GM19452 (cell line): ENCODE measurements around the gene CANX.

Experiments
- ATAC-seq: cut with Tn5 transposase; IDR thresholded peaks from one replicate; pipeline ENCODE4 v1.9.1; 2021; ENCODE audit not compliant: unreplicated experiment

CANX gene

DNA sequence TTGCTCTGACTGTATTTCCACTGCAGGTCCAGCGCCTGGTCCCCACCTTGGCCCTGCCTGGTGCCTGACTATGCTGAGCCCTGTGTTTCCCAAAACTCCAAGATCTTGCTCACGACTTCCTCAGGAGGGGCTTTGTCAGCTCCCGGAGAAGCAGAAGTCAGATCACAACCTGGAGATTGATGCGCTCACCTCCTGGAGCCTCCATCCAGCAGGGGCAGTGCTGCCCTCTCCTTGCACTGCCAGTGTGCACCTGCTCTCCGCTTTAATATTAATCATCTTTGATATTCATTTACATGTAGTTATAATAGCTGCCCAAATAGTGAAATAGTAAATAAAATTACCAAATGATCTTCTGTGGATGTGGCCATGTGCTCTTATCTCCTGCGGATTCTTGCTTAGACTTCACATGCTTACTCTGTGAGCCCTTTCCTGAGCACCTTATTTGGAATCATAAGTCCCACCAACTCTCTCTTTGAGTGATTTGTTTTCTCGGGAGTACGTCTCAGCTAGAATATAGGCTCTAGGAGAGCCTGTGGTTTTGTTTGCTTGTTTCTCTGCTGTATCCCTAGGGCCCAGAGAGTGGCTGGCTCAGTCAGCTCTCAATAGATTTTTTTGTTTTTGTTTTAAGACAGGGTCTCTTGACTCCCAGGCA is 51.2 kb downstream of the CANX start:
- ATAC-seq = no peak

DNA sequence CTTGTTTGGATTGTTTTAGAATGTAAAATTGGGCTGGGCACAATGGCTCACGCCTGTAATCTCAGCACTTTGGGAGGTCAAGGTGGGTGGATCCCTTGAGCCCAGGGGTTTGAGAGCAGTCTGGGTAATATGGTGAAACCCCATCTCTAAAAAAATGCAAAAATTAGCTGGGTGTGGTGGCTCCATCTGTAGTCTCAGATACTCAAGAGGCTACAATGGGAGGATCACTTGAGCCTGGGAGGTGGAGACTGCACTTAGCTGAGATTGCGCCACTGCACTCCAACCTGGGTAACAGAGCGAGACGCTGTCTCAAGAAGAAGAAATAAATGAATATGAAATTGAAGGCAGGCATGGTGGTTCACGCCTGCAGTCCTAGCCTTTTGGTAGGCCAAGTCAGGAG is 55.2 kb downstream of the CANX start:
- no peak for ATAC-seq

DNA sequence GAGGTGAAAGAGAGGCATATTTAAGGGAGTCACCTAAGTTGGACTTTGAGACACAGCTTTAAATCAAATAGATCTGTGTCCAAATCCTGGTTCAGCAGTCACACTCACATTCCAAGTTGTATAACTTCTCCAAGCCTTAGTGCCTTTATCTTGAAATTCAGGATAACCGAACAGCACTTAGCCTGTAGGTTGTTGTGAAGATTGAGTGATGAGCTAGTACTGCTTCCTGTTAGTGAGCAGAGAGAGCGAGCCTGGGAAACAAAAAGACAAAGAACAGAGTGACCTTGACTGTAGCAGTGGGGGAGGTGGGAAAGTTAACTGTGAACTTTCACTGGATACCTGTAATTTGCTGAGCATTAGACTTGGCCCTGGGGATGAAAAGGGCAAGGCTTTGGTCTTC is 56.3 kb downstream of the CANX start:
- ATAC-seq = no peak

DNA sequence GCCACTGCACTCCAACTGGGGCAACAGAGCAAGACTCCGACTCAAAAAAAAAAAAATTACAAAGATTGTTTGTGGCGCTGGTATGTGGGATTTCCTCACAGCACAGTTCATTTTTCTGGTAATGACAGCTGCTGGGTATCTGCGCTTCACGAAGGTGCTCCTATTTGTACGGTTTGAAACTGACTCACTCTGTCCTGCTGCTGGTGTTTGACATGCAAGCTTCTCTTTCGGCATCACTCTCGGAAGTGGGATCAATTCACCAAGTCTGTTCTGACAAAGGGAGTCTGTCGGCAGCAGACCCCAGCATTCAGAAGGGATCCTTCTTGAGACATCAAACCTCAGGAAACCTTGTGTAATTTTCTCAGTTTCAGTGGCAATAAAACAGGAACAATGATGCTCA is 60.2 kb downstream of the CANX start:
- no peak for ATAC-seq

DNA sequence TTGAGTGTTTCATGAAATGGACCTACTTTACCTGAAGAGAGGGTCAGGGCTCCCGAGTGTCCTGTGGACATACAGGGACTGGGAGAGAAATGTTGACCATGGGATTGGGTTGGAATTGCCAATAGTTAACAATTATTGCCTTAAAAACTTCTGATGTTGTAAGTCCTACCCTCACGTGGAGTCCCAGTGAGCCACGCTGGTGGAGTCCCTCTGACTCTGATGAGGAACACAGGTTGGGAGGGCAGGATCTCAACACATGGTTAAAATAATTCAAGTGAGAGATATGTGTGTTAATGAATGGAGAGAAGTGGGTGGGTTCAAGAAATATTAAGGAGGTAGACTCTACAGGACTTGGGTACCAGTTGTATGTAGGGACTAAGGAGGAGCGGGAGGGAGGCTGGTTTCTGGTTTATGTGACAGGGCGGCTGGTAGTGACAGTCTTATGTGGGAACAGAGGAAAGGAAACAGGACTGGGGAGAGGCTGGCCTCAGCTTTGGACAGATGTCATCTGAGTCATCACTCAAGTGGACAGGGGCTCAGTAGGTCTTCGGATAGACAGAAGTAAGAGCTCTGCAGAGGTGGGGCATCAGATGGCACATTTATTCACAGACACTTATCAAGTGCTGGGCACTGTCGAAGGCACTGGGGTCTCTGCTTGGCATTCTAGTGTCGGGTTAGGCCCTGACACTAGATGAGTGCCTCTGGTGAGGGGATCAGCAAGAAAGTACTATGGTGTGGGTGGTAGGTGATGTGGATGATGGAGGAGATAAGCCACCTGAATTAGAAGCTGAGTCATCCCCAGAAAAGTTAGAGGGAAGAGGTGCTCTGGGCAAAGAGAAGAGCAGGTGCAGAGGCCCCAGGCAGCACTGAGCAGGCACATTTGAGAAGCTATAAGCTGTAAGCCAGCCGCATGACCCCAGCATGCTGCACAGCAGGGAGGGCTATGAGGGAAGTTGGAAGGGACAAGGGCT is 61.1 kb downstream of the CANX start:
- ATAC-seq = no peak

DNA sequence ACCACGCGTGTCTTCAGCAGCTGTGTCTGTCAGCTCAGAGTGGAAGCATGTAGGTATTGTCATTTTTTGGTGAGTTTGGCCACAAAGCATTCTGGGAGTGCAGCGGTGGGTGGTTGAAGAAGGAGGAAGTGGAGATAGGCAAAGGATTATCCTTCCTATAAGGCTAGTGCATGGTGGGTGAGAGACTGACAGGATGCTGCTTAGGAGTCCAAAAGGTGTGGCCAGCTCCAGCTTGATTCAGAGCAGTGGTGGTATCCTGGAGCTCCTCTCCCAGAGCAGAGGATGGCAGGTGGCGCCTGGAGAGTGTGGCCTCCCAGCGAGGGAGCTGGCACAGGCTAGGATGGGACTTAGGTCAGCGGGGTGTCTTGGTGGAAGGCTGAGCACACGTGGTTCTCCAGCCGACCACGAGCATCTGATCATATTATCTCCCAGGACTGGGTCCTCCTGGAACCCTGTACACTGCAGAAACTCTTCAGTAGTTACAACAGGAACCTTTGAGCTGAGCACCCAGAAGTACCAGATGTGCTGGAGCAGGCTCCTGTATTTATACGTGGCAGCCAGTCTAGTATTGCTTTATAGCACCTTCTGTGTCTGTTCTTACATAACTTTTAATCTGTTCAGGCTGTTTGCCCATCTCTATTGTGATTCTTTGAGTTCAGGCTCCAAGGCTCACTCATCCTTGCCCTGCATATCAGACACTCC is 63.5 kb downstream of the CANX start:
- no peak for ATAC-seq

DNA sequence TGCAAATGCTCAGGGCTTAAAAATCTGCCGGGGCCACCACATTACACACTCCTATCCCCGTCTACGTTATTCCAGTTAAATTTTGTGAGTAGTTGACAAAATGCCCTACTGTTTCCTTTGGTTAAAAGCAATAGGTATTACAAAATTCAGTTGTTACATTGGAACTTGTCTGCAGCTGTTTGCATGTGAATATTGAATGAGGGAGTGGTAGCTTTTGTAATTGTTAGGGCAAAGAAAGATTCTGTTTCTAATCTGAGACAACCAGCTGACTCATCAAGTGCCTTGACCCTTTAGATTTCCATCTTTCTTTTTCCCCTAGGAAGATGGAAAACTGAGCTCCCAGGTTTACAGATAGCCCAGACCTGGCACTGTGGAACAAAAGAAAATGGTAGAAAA is 64.0 kb downstream of the CANX start:
- ATAC-seq = no peak

DNA sequence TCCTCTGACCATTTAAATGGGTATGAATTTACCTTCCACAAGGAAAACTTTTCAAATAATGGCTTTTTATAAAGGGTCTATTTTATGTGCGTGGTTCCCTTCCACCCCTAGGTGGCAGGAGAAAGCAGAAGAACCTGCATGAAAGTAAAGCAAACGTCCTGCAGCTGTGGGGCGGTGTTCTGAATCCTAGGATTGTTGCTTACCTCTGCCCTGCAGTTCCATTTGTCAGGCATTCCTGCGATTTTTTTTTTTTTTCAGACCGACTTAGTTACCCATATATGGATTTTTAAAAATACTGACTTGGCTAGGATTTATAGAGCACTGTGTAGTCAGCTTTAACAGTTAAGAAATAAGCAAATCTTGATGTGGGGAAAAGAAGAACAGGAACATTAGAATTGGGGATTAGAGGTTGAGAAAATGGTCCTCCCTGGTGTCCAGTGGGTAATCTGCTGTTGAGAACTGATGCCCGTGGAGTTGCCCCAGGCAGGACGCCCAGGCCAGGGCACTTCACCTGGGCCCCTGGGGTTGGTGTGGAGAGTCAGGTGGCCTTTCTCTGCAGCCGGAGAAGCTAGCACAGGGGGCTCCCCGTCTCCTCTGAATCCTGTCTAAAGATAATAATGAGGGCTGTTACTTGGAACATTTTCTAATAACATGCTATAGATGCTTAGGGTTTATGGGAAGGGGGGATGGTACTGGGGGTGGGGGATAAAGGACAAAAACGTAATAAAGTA is 64.6 kb downstream of the CANX start:
- no peak for ATAC-seq

DNA sequence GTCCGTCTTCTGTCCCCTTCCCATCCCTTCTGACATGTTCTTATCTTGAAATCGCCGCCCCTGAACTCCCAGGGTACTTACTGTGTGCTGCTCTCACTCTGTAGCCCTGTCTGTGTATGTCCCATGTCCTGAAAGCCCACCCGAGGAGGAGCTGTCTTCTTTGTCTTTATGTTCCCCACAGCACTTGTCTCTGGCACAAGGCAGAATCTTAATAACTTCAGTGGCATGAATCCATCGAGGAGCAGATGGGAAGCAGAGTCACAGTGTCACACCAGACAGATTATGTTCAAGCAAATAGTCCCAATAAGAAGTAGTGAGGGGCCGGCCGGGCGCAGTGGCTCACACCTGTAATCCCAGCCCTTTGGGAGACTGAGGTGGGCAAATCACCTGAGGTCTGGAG is 65.3 kb downstream of the CANX start:
- no peak for ATAC-seq

DNA sequence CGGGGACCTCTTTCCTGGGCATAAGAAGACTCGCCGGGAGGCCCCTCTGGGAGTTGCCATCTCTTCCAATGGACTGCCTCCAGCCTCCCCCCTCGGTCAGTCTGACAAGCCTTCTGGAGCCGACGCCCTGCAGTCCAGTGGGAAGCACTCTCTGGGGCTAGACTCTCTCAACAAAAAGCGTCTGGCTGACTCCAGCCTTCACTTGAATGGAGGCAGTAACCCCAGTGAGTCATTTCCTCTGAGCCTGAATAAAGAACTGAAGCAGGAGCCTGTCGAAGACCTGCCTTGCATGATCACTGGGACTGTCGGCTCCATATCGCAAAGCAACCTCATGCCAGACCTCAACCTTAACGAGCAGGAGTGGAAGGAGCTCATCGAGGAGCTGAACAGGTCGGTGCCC is 66.6 kb downstream of the CANX start:
- no peak for ATAC-seq

DNA sequence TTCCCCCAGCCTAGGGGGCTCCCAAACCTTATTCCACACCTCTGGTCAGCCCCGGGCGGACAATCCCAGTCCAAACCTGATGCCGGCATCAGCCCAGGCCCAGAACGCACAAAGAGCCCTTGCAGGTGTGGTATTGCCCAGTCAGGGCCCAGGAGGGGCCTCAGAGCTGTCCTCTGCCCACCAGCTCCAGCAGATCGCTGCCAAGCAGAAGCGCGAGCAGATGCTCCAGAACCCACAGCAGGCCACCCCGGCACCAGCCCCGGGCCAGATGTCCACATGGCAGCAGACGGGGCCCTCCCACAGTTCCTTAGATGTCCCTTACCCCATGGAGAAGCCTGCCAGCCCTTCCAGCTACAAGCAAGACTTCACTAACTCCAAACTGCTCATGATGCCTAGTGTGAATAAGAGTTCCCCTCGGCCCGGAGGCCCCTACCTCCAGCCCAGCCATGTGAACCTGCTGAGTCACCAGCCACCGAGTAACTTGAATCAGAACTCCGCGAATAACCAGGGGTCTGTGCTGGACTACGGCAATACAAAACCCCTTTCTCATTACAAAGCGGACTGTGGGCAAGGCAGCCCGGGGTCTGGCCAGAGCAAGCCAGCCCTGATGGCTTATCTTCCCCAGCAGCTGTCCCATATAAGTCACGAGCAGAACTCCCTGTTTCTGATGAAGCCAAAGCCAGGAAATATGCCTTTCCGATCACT is 67.4 kb downstream of the CANX start:
- ATAC-seq = no peak

DNA sequence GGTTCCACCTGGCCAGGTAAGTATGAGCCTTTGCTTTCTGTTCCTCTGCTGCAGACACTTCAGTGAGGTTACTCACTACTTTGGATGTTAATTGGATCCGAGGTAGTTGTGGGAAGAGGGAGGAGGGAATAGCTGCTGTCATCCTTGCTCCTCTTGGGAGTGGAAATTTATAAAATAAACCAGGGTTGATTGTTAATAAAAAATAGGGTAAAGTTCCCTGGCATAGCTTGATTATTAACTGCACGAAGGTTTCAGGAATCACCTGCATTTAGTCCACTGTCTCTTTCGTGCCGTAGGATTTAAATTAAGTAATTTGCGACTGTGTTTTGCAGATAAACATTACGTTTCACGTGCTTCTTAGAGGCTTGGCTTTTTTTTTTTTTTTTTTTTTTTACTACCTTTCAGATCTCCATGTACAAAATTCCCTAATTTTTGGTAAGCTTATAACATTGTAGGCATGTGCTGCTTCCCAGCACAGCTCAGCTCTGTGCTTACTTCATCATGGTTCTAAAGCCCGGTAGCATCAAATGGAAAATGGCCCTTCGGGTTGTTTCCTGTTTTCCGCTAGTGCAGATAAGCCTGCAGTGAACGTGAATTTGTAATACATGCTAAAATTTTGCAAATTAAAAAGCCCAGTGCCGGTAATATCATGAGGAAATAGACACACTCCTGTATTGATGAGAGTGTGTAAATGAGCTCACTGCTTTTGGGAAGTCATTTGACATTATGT is 68.1 kb downstream of the CANX start:
- ATAC-seq = no peak

DNA sequence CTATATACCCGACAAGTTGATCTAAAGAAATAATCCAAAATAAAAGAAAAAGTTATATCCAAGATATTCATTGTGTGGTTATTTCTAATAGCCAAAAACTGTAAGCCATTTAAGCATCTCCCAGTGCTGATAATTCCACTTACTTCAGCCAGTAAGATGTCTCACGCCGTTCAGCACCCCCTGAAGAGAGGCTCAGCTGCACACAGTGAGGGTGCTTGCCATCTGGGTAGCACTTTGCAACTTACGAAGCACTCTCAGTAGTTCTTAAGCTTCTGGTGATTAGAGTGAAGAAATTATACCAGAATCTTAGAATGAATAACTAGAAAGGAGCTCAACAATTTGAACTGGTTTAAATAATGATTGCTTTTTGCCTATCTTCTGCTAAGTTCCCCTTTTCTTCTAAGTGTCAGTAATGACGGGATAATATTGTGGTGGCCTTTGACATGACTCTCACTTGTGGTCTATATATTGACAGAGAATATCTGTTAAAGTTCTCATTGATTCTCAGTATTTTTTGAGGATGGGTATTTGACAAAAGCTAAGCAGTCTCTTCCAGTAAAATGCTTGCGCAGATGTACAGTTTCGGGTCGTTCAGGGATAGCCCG is 68.8 kb downstream of the CANX start:
- ATAC-seq = no peak

DNA sequence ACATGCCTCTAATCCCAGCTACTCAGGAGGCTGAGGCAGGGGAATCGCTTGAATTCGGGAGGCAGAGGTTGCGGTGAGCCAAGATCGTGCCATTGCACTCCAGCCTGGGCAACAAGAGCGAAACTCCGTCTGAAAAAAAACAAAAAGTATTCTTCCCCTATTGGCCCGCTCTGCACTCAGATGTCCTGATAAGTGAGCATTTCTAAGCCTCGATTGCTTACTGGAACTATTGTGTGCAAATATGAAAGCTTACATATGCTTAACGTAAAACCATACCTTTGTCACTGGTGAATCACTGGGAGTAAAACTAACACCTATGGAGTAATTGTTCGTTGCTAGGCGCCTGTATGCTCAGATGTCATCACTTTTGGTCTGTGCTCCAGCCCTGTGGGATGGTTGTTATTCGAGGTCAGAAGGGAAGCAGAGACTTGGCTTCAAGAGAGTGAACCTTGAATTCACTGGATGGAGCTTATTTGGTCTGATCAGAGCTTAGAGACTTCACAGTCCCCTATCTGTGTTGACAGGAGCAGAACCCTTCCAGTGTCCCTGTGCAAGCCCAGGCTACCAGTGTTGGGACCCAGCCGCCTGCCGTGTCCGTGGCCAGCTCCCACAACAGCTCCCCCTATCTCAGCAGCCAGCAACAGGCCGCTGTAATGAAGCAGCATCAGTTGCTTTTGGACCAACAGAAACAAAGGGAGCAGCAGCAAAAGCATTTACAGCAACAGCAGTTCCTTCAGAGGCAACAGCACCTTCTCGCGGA is 69.7 kb downstream of the CANX start:
- ATAC-seq = no peak

DNA sequence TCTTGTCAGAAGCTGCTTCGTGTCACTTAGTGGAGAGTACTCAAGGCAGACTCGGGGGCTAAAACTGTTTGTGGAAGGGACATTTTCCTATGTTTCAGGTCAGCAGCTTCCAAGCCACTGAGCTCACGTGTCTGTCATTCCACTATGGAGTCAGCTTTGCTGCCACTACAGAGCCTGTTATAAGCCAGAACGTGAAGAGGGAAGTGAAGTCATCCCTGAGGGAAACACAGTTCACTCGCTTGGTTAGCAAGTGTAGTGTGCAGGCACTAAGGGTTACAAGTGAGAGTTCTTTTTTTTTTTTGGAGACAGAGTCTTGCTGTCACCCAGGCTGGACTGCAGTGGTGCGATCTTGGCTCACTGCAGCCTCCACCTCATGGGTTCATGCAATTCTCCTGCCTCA is 70.5 kb downstream of the CANX start:
- ATAC-seq = no peak

DNA sequence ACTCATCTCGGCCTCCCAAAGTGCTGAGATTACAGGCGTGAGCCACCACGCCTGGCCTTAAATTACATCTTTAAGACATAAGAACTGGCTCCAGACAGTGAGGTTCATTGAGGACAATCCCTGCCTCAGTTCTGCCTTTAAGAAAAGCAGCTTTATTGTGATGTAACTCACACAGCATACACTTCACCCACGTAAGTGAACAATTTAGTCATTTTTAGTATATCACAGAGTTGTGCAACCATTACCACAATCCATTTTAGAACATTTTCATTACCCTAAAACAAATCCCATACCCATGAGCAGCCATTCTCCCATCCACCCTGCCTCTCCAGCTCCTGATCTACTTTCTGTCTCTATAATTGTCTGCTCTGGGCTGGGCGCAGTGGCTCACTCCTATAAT is 71.0 kb downstream of the CANX start:
- no peak for ATAC-seq

DNA sequence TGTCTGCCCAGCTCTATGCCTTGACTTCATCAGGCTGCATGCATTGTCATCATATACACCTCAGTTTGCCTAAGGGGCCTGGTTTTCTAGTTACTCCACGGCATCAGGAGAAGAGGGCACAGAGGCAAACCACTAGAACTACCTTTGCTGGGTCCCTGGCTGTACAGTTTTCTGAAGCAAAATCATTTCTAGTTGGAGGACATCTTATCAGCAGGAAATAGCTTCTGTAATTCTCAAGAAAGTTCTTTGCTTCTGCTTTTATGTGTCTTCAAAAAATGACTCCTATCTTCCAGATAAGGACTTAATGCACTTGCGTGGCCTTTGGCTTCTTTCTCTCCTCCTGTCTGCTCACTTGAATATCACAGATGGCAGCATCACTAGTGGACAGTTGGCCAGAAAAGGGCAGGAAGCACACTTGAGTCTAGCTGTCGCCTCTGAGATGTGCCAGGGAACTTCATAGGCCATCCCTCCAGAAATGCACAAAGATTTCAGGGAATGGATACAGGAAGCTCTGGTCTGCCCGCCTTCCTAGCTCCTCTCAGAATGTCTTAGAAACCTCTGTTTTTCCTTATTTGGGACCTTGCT is 72.6 kb downstream of the CANX start:
- no peak for ATAC-seq

DNA sequence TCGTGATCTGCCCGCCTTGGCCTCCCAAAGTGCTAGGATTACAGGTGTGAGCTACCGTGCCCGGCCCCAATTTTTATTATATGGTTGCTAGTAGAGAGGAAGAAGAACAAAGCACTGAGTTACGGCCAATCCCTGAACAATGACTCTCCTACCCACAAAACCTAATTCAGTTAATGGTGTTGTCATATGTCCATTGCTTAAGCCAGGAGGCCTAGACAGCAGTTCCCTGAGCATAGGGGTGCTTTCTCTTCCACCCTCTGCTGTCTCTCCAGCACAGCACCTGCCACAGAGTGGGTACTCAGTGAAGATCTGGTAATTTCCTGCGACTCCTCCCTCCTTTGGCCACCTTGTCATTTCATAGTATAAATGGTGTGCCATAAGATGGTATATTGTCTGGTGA is 73.6 kb downstream of the CANX start:
- ATAC-seq = no peak

DNA sequence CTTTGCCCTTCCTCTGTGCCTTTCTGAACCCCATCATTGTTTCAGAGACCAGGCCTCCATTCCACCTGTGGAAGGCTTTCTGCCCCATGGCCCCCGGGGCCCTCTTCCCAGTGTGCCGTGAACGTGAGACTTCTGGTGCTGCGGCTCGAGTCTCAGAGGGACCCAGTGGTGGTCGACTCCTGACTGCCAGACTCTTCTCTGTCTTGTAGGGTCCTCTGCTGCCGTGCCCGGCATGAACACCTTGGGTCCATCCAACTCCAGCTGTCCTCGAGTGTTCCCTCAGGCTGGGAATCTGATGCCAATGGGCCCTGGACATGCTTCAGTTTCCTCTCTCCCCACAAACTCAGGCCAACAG is 74.9 kb downstream of the CANX start:
- no peak for ATAC-seq
